Activated CD8-positive, alpha-beta memory T cell treated with anti-CD3 and anti-CD28 coated beads, Interleukin-2, amount 50 U/mL, for 24 hours (primary cell): ENCODE results near the gene ACVRL1.

ENCODE experiments used
- DNase-seq: peaks from one replicate; pipeline ENCODE4 v3.0.0-alpha.2; 2020; ENCODE audit errors: extremely low read depth

The ACVRL1 gene

GRCh38 chr12:51962737-51963136 lies 55.4 kb downstream of the ACVRL1 start:
- no peak for DNase-seq

DNA sequence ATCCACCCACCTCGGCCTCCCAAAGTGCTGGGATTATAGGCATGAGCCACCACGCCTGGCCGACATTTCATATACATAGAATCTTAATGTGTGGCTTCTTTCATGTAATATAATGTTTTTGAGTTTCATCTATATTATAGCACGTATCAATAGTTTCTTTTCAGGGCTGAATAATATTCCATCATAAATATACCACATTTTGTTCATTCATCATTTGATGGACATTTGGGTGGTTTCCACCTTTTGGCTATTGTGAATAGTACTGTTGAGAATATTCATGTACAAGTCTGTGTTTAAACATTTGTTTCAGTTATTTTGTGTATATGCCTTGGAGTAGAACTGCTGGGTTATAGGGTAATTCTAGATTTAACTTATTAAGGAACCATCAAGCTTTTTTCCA lies 56.2 kb downstream of the ACVRL1 start:
- no peak for DNase-seq

DNA sequence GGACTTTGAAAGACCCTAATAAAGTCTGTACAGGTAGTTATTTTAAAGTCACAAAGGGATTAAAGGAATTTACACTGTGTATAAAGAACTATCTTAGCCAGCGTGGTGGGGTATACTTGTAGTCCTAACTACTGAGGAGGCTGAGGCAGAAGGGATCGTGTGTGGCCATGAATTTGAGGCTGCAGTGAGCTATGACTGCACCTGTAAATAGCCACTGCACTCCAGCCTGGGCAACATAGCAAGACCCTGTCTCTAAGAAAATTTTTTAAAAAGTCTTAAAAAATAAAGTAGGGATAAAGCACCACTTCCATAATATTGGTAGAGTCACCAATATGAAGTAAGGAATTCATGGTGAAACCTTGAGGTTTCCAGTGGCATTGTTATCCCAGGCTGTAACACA lies 62.3 kb downstream of the ACVRL1 start:
- DNase-seq: no peak

GRCh38 chr12:51970904-51971646 lies 63.8 kb downstream of the ACVRL1 start:
- no peak for DNase-seq

GRCh38 chr12:51971679-51972421 lies 64.5 kb downstream of the ACVRL1 start:
- no peak for DNase-seq

- no peak for DNase-seq
Measured at GRCh38 chr12:51972422-51972812, 65.1 kb downstream of the ACVRL1 start.

DNA sequence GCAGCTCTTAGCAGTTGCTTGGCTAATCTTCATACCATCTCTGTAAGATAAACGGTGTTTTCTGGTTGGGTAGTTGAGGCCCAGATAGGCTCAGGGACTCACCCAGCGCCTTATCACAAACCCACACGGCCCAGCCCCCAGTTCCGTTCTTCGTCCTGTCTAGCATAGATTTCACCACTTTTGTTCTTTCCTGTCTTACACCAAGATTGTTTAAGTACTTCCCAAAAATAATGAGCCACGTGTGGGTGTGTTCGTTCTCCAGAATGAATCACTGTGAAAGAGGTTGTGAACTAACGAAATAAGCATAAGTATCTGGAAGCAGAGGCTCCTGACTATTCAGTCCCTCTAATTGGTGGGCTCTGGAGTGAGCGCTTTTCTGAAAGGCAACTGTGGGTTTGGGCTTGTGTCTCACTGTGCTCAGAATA lies 65.6 kb downstream of the ACVRL1 start:
- DNase-seq: no peak
